Hepatocyte (in vitro differentiated cells): ENCODE results near the gene UVRAG. TPM values are rescaled to one million over a fixed set of nuclear protein-coding genes. Genes with fewer than 3 reads are reported as not detected.
"Not testable (repeated sequence)": the region's sequence is repeated elsewhere in the genome, so short reads cannot be mapped to it uniquely, and the experiment has no call there.

Experiments used
- DNase-seq: peaks from one replicate; pipeline ENCODE4 v3.0.0-alpha.2; 2016; ENCODE audit warnings: low spot score
- H2AFZ ChIP-seq: fragments of 200-600 bp; sonication (generic); 2 replicates; pipeline ENCODE4 v1.6.0; 2016; ENCODE audit warnings: antibody characterized with exemption, mild to moderate bottlenecking
- H3K27ac ChIP-seq: fragments of 200-600 bp; sonication (generic); 2 replicates; pipeline ENCODE4 v1.5.1; 2016; ENCODE audit warnings: mild to moderate bottlenecking
- H3K27me3 ChIP-seq: fragments of 200-600 bp; sonication (generic); 2 replicates; pipeline ENCODE4 v1.6.1; 2016
- H3K36me3 ChIP-seq: fragments of 200-600 bp; sonication (generic); replicated peaks from 2 replicates; pipeline ENCODE4 v1.5.1; 2016; ENCODE audit warnings: low read depth; ENCODE audit not compliant: insufficient read depth
- H3K4me1 ChIP-seq: fragments of 200-600 bp; sonication (generic); 2 replicates; pipeline ENCODE4 v1.5.1; 2016; ENCODE audit warnings: mild to moderate bottlenecking, moderate library complexity; ENCODE audit not compliant: insufficient read depth
- H3K4me2 ChIP-seq: fragments of 200-600 bp; sonication (generic); 2 replicates; pipeline ENCODE4 v1.6.0; 2016
- H3K4me3 ChIP-seq: fragments of 200-600 bp; sonication (generic); 2 replicates; pipeline ENCODE4 v1.5.1; 2016; ENCODE audit warnings: mild to moderate bottlenecking
- H3K79me2 ChIP-seq: fragments of 200-600 bp; sonication (generic); 2 replicates; pipeline ENCODE4 v1.6.0; 2017; ENCODE audit warnings: mild to moderate bottlenecking
- H3K9me2 ChIP-seq: fragments of 200-600 bp; sonication (generic); replicated peaks from 2 replicates; pipeline ENCODE4 v1.6.0; 2017; ENCODE audit warnings: mild to moderate bottlenecking; ENCODE audit not compliant: insufficient read depth
- H3K9me3 ChIP-seq: fragments of 200-600 bp; sonication (generic); 2 replicates; pipeline ENCODE4 v1.5.1; 2016; ENCODE audit warnings: low read depth, mild to moderate bottlenecking
- H4K20me1 ChIP-seq: fragments of 200-600 bp; sonication (generic); 2 replicates; pipeline ENCODE4 v1.6.0; 2016; ENCODE audit warnings: mild to moderate bottlenecking; ENCODE audit not compliant: insufficient read depth, poor library complexity, severe bottlenecking
- CTCF ChIP-seq: fragments of 200-600 bp; sonication (generic); IDR thresholded peaks from 2 replicates; pipeline ENCODE4 v1.5.1; 2016; ENCODE audit warnings: antibody characterized with exemption, mild to moderate bottlenecking; ENCODE audit not compliant: poor library complexity
- EZH2 ChIP-seq: fragments of 200-600 bp; sonication (generic); IDR thresholded peaks from 2 replicates; pipeline ENCODE4 v1.6.1; 2016; ENCODE audit warnings: antibody characterized with exemption, mild to moderate bottlenecking, borderline replicate concordance
- EZH2phosphoT487 ChIP-seq: fragments of 200-600 bp; sonication (generic); IDR thresholded peaks from one replicate; pipeline ENCODE4 v1.6.1; 2018; ENCODE audit warnings: antibody characterized with exemption, mild to moderate bottlenecking, low read depth, moderate library complexity; ENCODE audit not compliant: unreplicated experiment, severe bottlenecking
- WGBS: methylation state at CpG from one replicate; pipeline ENCODE4 v1.1.6; 2016; ENCODE audit warnings: low lambda C conversion rate; ENCODE audit errors: missing lambda C conversion rate; 5-methylcytosine and 5-hydroxymethylcytosine counted together
- polyA plus RNA-seq: library from polyadenylated mRNA; unstranded; fragments of >200 nt; fragmentation: Nextera tagmentation; extraction: Ambion mirVana; gene quantifications from 2 replicates; pipeline ENCODE4 v1.2.1, GENCODE V29; 2016
- total RNA-seq: library from RNA; depleted of rRNA; stranded (reverse); fragments of >200 nt; gene quantifications from 2 replicates; pipeline ENCODE4 v1.2.3, GENCODE V29; 2014

The UVRAG gene
- total and polyA plus RNA-seq, 2 experiments from 2014 or later, result 15.3 to 36.5 TPM

- Histone ChIP-seq H3K9me2 (no peaks in the 10 kb centered on the region), H3K27me3 (no peaks in the 10 kb centered on the region), H3K9me3 (no peaks in the 10 kb centered on the region), H3K4me3 (no peak overlapping the region), H2AFZ (no peak overlapping the region), H3K27ac (no peak overlapping the region), H3K4me2 (no peak overlapping the region), H3K79me2 (no peaks in the 10 kb centered on the region), H4K20me1 (no peaks in the 10 kb centered on the region), H3K4me1 (peaks cover 14% of the 10 kb centered on the region), H3K36me3 (no peaks in the 10 kb centered on the region)
- 100% methylated on average over 1 of the region's 1 CpG for WGBS
- TF ChIP-seq EZH2 (no peak), EZH2phosphoT487 (no peak), CTCF (no peak)
- no peak for DNase-seq
These were observed 261.7 kb downstream of the UVRAG start for GRCh38 chr11:76076749-76077148.

- Histone ChIP-seq H3K36me3 (no peaks in the 10 kb centered on the region), H3K4me1 (peaks cover 14% of the 10 kb centered on the region), H3K4me3 (no peak overlapping the region), H3K79me2 (no peaks in the 10 kb centered on the region), H3K9me2 (no peaks in the 10 kb centered on the region), H4K20me1 (no peaks in the 10 kb centered on the region), H3K27me3 (no peaks in the 10 kb centered on the region), H3K27ac (no peak overlapping the region), H3K9me3 (no peaks in the 10 kb centered on the region), H2AFZ (no peak overlapping the region), H3K4me2 (no peak overlapping the region)
- TF ChIP-seq CTCF (no peak), EZH2phosphoT487 (no peak), EZH2 (no peak)
- 53% methylated on average over 1 of the region's 1 CpG for WGBS
- no peak for DNase-seq
These were observed 262.7 kb downstream of the UVRAG start for GRCh38 chr11:76077575-76078150.

GRCh38 chr11:76081084-76081483 is 266.1 kb downstream of the UVRAG start:
- not testable (repeated sequence) for H2AFZ ChIP-seq, H3K4me2 ChIP-seq, H3K4me1 ChIP-seq, H3K27ac ChIP-seq, H3K9me3 ChIP-seq, H4K20me1 ChIP-seq, H3K36me3 ChIP-seq, H3K27me3 ChIP-seq, H3K79me2 ChIP-seq, DNase-seq, H3K9me2 ChIP-seq, H3K4me3 ChIP-seq
- 93% methylated on average over 5 of the region's 5 CpGs for WGBS

- Histone ChIP-seq H3K9me3 (no peaks in the 10 kb centered on the region), H3K27ac (peak overlapping the region; percentile 55), H3K4me3 (no peak overlapping the region), H3K4me1 (peaks cover 9% of the 10 kb centered on the region), H4K20me1 (no peaks in the 10 kb centered on the region), H3K79me2 (no peaks in the 10 kb centered on the region), H2AFZ (no peak overlapping the region), H3K27me3 (no peaks in the 10 kb centered on the region), H3K36me3 (no peaks in the 10 kb centered on the region), H3K4me2 (no peak overlapping the region), H3K9me2 (no peaks in the 10 kb centered on the region)
- DNase-seq, result peak; percentile 7
- TF ChIP-seq EZH2phosphoT487 (no peak), CTCF (no peak), EZH2 (no peak)
- WGBS, result 50% methylated on average over 7 of the region's 7 CpGs
These were observed 268.8 kb downstream of the UVRAG start for GRCh38 chr11:76083563-76084451.
